Measurements from ENCODE around the gene EPB41L3. TPM values are rescaled to one million over a fixed set of nuclear protein-coding genes. Genes with fewer than 3 reads are reported as not detected.
"Not testable (repeated sequence)": the region's sequence is repeated elsewhere in the genome, so short reads cannot be mapped to it uniquely, and the experiment has no call there.

Gene EPB41L3
- total and polyA plus RNA-seq, 12 donors = 36.5 to 236 (median 140) TPM

- H3K4me1 ChIP-seq (replicated peaks in 1 of 2) = peaks cover 8 to 16% of the 10 kb centered on the region in 2 donors
- no peaks in the 10 kb centered on the region for H3K27me3 ChIP-seq
- peak overlapping the region in 3 of 5 donors; percentile 2 to 32 (median 27) for H3K27ac ChIP-seq
- DNase-seq = no peak
- 82 to 95% (median 83%) methylated on average over 2 of the region's 2 CpGs for WGBS, 4 donors
- no peaks in the 10 kb centered on the region for H3K9me3 ChIP-seq (replicated peaks in 1 of 3)
- H3K36me3 ChIP-seq (replicated peaks in 1 of 2) = no peaks in the 10 kb centered on the region
- no peak for TF ChIP-seq POLR2A (IDR thresholded peaks at IDR 0.05)
- TF ChIP-seq, protein P1, sequence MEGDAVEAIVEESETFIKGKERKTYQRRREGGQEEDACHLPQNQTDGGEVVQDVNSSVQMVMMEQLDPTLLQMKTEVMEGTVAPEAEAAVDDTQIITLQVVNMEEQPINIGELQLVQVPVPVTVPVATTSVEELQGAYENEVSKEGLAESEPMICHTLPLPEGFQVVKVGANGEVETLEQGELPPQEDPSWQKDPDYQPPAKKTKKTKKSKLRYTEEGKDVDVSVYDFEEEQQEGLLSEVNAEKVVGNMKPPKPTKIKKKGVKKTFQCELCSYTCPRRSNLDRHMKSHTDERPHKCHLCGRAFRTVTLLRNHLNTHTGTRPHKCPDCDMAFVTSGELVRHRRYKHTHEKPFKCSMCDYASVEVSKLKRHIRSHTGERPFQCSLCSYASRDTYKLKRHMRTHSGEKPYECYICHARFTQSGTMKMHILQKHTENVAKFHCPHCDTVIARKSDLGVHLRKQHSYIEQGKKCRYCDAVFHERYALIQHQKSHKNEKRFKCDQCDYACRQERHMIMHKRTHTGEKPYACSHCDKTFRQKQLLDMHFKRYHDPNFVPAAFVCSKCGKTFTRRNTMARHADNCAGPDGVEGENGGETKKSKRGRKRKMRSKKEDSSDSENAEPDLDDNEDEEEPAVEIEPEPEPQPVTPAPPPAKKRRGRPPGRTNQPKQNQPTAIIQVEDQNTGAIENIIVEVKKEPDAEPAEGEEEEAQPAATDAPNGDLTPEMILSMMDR (IDR thresholded peaks at IDR 0.05) = no peak
- intact Hi-C loops (cut with DNase I) = no loop called here
- H3K4me3 ChIP-seq = no peak overlapping the region
Measured at GRCh38 chr18:5571666-5572065, 27.9 kb upstream of the EPB41L3 start.

DNA sequence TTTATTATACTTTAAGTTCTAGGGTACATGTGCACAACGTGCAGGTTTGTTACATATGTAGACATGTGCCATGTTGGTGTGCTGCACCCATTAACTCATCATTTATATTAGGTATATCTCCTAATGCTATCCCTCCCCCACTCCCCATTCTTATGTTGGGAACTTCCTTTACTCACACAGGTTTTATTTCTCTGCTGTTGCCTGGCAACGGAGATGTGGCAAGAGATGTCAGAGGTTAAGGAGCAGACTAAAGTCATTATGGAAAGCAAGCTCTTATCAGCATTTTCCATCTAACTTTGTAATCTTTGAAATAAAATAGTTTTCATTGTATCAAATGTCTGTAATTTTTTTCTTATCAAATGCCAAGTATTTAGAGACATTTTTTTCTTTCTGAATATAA is 26.8 kb upstream of the EPB41L3 start:
- H3K9me3 ChIP-seq (replicated peaks in 1 of 3); intact Hi-C loops (cut with DNase I); H3K27me3 ChIP-seq; H3K4me3 ChIP-seq; H3K36me3 ChIP-seq (replicated peaks in 1 of 2): not testable (repeated sequence)
- peak overlapping the region in 1 of 5 donors; percentile 32 for H3K27ac ChIP-seq
- peak; percentile 66 to 93 (median 85) for DNase-seq
- peaks cover 8 to 16% of the 10 kb centered on the region in 2 donors for H3K4me1 ChIP-seq (replicated peaks in 1 of 2)
- WGBS, 4 donors = 27 to 37% (median 32%) methylated on average over 2 of the region's 2 CpGs

DNA sequence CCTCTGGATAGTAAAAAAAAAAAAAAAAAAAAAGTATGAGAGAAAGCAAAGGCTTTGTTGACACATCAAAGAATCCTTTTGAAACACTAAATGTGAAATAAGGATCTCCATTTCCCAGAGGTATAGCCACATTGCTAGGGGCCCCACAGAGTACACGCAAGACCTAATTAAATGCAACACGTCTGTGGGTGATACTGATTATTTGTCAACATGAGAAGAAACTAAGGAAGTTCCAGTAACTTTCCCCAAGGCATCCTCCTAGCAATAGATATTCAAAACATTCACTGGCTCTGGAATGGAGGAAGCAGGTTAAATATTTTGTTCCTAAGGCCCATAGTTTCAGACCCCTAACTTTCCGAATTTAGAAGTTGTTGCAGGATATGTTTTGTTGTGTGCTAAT is 24.6 kb upstream of the EPB41L3 start:
- Histone ChIP-seq H3K36me3 (replicated peaks in 1 of 2) (no peaks in the 10 kb centered on the region), H3K27me3 (no peaks in the 10 kb centered on the region), H3K27ac (no peak overlapping the region), H3K9me3 (replicated peaks in 1 of 3) (no peaks in the 10 kb centered on the region), H3K4me1 (replicated peaks in 1 of 2) (peaks cover 8 to 16% of the 10 kb centered on the region in 2 donors), H3K4me3 (no peak overlapping the region)
- 77 to 84% (median 80%) methylated on average over 3 of the region's 3 CpGs for WGBS, 4 donors
- TF ChIP-seq, protein P1 (IDR thresholded peaks at IDR 0.05) = no peak
- TF ChIP-seq POLR2A (IDR thresholded peaks at IDR 0.05) = no peak
- intact Hi-C loops (cut with DNase I) = loop anchor here in 1 of 2 donors (10.0 kb wide), 1 partner anchor 56 kb away; no protein-coding TSS in a partner anchor
- no peak for DNase-seq

- Histone ChIP-seq H3K4me1 (replicated peaks in 1 of 2) (peaks cover 9 to 13% of the 10 kb centered on the region in 2 donors), H3K27ac (no peak overlapping the region), H3K27me3 (no peaks in the 10 kb centered on the region), H3K9me3 (replicated peaks in 1 of 3) (no peaks in the 10 kb centered on the region), H3K36me3 (replicated peaks in 1 of 2) (no peaks in the 10 kb centered on the region), H3K4me3 (no peak overlapping the region)
- 86 to 94% (median 89%) methylated on average over 1 of the region's 1 CpG for WGBS, 4 donors
- no peak for DNase-seq
- intact Hi-C loops (cut with DNase I) = no loop called here
- TF ChIP-seq, protein P1 (IDR thresholded peaks at IDR 0.05) = no peak
- no peak for TF ChIP-seq POLR2A (IDR thresholded peaks at IDR 0.05)
Measured at GRCh38 chr18:5558851-5559250, 15.1 kb upstream of the EPB41L3 start.

DNA sequence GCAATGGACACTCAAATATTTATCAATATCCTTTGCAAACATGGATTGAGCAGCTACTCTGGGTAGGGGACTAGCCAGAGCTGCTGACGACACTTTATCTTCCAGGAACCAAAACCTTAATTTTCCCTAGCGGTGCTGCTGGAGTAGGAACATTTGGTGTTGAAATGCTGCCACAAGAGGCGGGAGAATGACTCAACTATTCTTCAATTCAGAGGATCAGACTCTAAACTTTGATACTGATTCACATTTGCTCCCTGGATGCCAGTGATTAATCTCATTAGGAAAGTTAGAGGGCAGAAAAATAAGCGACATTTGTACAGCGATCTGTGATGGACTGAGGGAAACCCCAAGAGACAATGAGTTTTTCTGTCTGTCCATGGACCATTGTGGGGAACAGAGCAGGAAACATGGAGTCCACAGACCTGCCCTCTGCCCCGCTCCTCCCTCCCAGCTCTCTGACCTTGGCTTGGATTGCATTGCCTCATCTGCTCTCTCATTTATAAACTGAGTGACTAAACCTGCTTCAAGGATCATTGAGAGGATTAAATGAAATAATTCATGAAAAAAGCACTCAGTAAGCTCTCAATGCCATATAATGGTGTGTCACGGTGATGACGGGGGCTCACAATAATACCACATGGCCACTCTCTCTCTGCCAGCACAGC is 12.6 kb upstream of the EPB41L3 start:
- H3K27ac ChIP-seq = peak overlapping the region; percentile 50 to 90 (median 73)
- peaks cover 9 to 13% of the 10 kb centered on the region in 2 donors for H3K4me1 ChIP-seq (replicated peaks in 1 of 2)
- no peaks in the 10 kb centered on the region for H3K27me3 ChIP-seq
- peak overlapping the region in 1 of 4 donors; percentile 26 for H3K4me3 ChIP-seq
- H3K9me3 ChIP-seq (replicated peaks in 1 of 3) = no peaks in the 10 kb centered on the region
- WGBS, 4 donors = 32 to 43% (median 34%) methylated on average over 8 of the region's 8 CpGs
- H3K36me3 ChIP-seq (replicated peaks in 1 of 2) = no peaks in the 10 kb centered on the region
- intact Hi-C loops (cut with DNase I) = no loop called here
- TF ChIP-seq, protein P1 (IDR thresholded peaks at IDR 0.05) = peak in 5 of 6 experiments; percentile 18 to 55 (median 45)
- TF ChIP-seq POLR2A (IDR thresholded peaks at IDR 0.05) = peak in 1 of 2 donors; percentile 29
- peak; percentile 76 to 90 (median 86) for DNase-seq
